Measurements from ENCODE around the gene VRK2.
"Not testable (repeated sequence)": the region's sequence is repeated elsewhere in the genome, so short reads cannot be mapped to it uniquely, and the experiment has no call there.

VRK2 gene

GRCh38 chr2:58072102-58072501 lies 25.5 kb downstream of the VRK2 start:
- no peak for TF ChIP-seq CTCF (IDR thresholded peaks at IDR 0.05; ENCODE audit: borderline replicate concordance, control extremely low read depth, extremely low read depth, insufficient read depth, missing control alignments)
- no peak for DNase-seq (ENCODE audit: low spot score)
- in situ Hi-C loops (cut with MboI; ENCODE audit: low sequenced_read_pairs, unreplicated experiment): no loop called here

GRCh38 chr2:58073008-58073407 lies 26.4 kb downstream of the VRK2 start:
- no peak for TF ChIP-seq CTCF (IDR thresholded peaks at IDR 0.05; ENCODE audit: borderline replicate concordance, control extremely low read depth, extremely low read depth, insufficient read depth, missing control alignments)
- in situ Hi-C loops (cut with MboI; ENCODE audit: low sequenced_read_pairs, unreplicated experiment): no loop called here

GRCh38 chr2:58073751-58074150 lies 27.1 kb downstream of the VRK2 start:
- no peak for TF ChIP-seq CTCF (IDR thresholded peaks at IDR 0.05; ENCODE audit: borderline replicate concordance, control extremely low read depth, extremely low read depth, insufficient read depth, missing control alignments)
- in situ Hi-C loops (cut with MboI; ENCODE audit: low sequenced_read_pairs, unreplicated experiment): no loop called here

More at GRCh38 chr2:58073008-58073407, 26.4 kb downstream of the VRK2 start:
- no peak for DNase-seq (ENCODE audit: low spot score)

GRCh38 chr2:58081000-58081399 lies 34.4 kb downstream of the VRK2 start:
- in situ Hi-C loops (cut with MboI; ENCODE audit: low sequenced_read_pairs, unreplicated experiment): no loop called here
- no peak for DNase-seq (ENCODE audit: low spot score)
- TF ChIP-seq CTCF (IDR thresholded peaks at IDR 0.05; ENCODE audit: borderline replicate concordance, control extremely low read depth, extremely low read depth, insufficient read depth, missing control alignments): no peak

More at GRCh38 chr2:58073751-58074150, 27.1 kb downstream of the VRK2 start:
- DNase-seq (ENCODE audit: low spot score): no peak

GRCh38 chr2:58089081-58089480 lies 42.5 kb downstream of the VRK2 start:
- TF ChIP-seq CTCF (IDR thresholded peaks at IDR 0.05; ENCODE audit: borderline replicate concordance, control extremely low read depth, extremely low read depth, insufficient read depth, missing control alignments): no peak
- in situ Hi-C loops (cut with MboI; ENCODE audit: low sequenced_read_pairs, unreplicated experiment): no loop called here
- DNase-seq (ENCODE audit: low spot score): no peak

GRCh38 chr2:58092772-58093171 lies 46.2 kb downstream of the VRK2 start:
- in situ Hi-C loops (cut with MboI; ENCODE audit: low sequenced_read_pairs, unreplicated experiment); DNase-seq (ENCODE audit: low spot score): not testable (repeated sequence)

GRCh38 chr2:58097025-58097424 lies 50.4 kb downstream of the VRK2 start:
- no peak for DNase-seq (ENCODE audit: low spot score)
- in situ Hi-C loops (cut with MboI; ENCODE audit: low sequenced_read_pairs, unreplicated experiment): no loop called here
- TF ChIP-seq CTCF (IDR thresholded peaks at IDR 0.05; ENCODE audit: borderline replicate concordance, control extremely low read depth, extremely low read depth, insufficient read depth, missing control alignments): no peak

All from GM13976 (cell line).